Activated CD8-positive, alpha-beta T cell treated with anti-CD3 and anti-CD28 coated beads for 36 hours (primary cell): Measurements from ENCODE around the gene OR8D1. TPM values are rescaled to one million over a fixed set of nuclear protein-coding genes. Genes with fewer than 3 reads are reported as not detected.

Source experiments
- ATAC-seq: fragments of 200-7000 bp; cut with Tn5 transposase; one replicate; pipeline ENCODE4 v1.10.0; 2021; ENCODE audit warnings: mild to moderate bottlenecking, moderate library complexity
- CTCF ChIA-PET: fragments of 350-600 bp; sonication (Branson Sonifier 250); formaldehyde crosslinking; loops from one replicate; lab custom pipeline; 2021; ENCODE audit warnings: antibody characterized with exemption; lab: Charles Lee
- POLR2A ChIA-PET: fragments of 350-600 bp; sonication (Branson Sonifier 250); formaldehyde crosslinking; loops from one replicate; lab custom pipeline; 2021; ENCODE audit warnings: antibody characterized with exemption; lab: Charles Lee
- DNase-seq: peaks from one replicate; pipeline ENCODE4 v3.0.0-alpha.2; 2020
- H3K27ac Mint-ChIP-seq: one replicate; pipeline ENCODE4 v1.8.0; 2021; ENCODE audit warnings: mild to moderate bottlenecking, mixed read lengths
- H3K27me3 Mint-ChIP-seq: one replicate; pipeline ENCODE4 v1.8.0; 2021; ENCODE audit warnings: mixed read lengths
- H3K36me3 Mint-ChIP-seq: one replicate; pipeline ENCODE4 v1.8.0; 2021; ENCODE audit warnings: low read depth, mixed read lengths
- H3K4me1 Mint-ChIP-seq: one replicate; pipeline ENCODE4 v1.8.0; 2021; ENCODE audit warnings: low read depth, mixed read lengths
- H3K4me3 Mint-ChIP-seq: one replicate; pipeline ENCODE4 v1.8.0; 2021; ENCODE audit warnings: mild to moderate bottlenecking, moderate library complexity, mixed read lengths
- H3K9me3 Mint-ChIP-seq: one replicate; pipeline ENCODE4 v1.8.0; 2021; ENCODE audit warnings: mixed read lengths
- CTCF ChIP-seq: fragments of 200-600 bp; IDR thresholded peaks from one replicate; pipeline ENCODE4 v1.8.0; 2022; ENCODE audit warnings: antibody characterized with exemption, mild to moderate bottlenecking
- intact Hi-C: fragments of 100-400 bp; cut with micrococcal nuclease; formaldehyde crosslinking; loops from one replicate; pipeline ENCODE4 v1.10.0; 2022
- total RNA-seq, 2 experiments: library from RNA; stranded (reverse); gene quantifications; one replicate each; pipeline ENCODE4 v1.2.3, GENCODE V29; 2021

Gene OR8D1
- total RNA-seq, 2 experiments from 2014 or later, result not detected

GRCh38 chr11:124296016-124296415, 17.7 kb downstream of the OR8D1 start:
- intact Hi-C loops, result no loop called here
- ChIA-PET POLR2A (interaction anchor here (0.7 kb wide), 1 partner anchor 108 kb away, joined by 3 read pairs; no protein-coding TSS in a partner anchor), CTCF (no interaction called here)
- Mint-ChIP-seq H3K27me3 (peaks cover 3% of the 10 kb centered on the region), H3K4me1 (no peaks in the 10 kb centered on the region), H3K36me3 (no peaks in the 10 kb centered on the region), H3K9me3 (peaks cover 6% of the 10 kb centered on the region), H3K4me3 (no peak overlapping the region), H3K27ac (no peak overlapping the region)
- TF ChIP-seq CTCF, result no peak
- ATAC-seq, result no peak
- DNase-seq, result no peak

DNA sequence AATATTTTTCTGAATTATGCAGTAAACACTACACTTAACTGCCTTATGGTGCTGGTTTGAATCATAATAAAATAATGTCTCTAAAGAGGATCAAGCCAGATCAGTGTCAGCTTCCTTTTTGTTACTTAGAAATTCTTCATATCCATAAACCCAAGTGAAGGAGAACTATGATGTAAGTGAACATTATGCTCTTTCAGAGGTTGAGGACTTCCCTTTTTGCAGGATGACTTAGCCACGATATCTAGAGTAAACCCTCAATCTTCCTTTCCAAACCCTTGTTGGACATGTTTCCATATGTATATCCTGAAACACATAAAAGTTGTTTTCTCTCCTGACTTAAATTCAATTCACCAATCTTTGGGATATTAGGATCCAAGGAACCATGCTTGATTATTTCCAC, 19.1 kb downstream of the OR8D1 start:
- no peak overlapping the region for H3K4me3 Mint-ChIP-seq
- intact Hi-C loops, result no loop called here
- no peaks in the 10 kb centered on the region for H3K4me1 Mint-ChIP-seq
- ATAC-seq, result no peak
- no peak for DNase-seq
- H3K27ac Mint-ChIP-seq, result no peak overlapping the region
- H3K27me3 Mint-ChIP-seq, result peaks cover 3% of the 10 kb centered on the region
- ChIA-PET CTCF (no interaction called here), POLR2A (no interaction called here)
- peaks cover 6% of the 10 kb centered on the region for H3K9me3 Mint-ChIP-seq
- no peak for TF ChIP-seq CTCF
- H3K36me3 Mint-ChIP-seq, result no peaks in the 10 kb centered on the region

DNA sequence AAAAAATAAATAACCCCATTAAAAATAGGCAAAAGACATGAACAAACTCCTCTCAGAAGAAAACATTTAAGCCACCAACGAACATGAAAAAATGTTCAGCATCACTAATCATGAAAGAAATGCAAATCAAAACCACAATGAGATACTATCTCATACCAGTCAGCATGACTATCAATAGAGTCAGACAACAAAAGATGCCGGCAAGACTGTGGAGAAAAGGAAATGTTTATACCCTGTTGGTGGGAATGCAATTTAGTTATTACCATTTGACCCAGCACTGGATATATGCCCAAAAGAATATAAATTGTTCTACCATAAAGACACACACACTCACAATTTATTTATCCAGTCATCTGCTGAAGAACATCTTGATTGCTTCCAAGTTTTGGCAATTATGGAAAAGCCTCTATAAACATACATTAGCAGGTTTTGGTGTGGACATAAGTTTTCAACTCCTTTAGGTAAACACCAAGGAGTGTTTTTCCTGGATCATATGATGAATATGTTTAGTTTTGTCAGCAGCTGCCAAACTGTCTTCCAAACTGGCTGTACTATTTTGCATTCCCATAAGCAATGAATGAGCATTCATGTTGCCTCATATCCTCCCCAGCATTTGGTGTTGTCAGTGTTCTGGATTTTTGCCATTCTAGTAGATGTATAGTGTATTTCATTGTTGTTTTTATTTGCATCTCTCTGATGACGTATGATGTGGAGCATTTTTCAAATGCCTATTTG, 28.0 kb downstream of the OR8D1 start:
- intact Hi-C loops, result no loop called here
- no peak for TF ChIP-seq CTCF
- H3K36me3 Mint-ChIP-seq, result no peaks in the 10 kb centered on the region
- ATAC-seq (no peak), DNase-seq (no peak)
- H3K4me1 Mint-ChIP-seq, result no peaks in the 10 kb centered on the region
- ChIA-PET CTCF (no interaction called here), POLR2A (no interaction called here)
- H3K27me3 Mint-ChIP-seq, result no peaks in the 10 kb centered on the region
- no peak overlapping the region for H3K27ac Mint-ChIP-seq
- peaks cover 9% of the 10 kb centered on the region for H3K9me3 Mint-ChIP-seq
- no peak overlapping the region for H3K4me3 Mint-ChIP-seq

DNA sequence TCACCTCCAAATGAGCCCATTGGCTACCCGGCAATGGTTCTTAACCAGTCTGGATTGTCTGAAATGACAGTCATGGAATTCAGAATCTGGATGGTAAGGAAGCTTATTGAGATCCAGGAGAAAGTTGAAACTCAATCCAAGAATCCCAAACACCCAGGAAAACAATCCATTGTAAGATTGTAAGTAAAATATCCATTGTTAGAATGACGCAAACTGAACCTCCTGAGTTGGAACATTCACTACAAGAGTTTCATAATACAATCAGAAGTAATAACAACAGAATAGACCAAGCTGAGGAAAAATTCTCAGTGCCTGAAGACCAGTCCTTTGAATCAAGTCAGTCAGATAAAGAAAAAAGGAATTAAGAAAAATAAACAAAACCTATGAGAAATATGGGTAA, 35.5 kb downstream of the OR8D1 start:
- POLR2A ChIA-PET, result no interaction called here
- Mint-ChIP-seq H3K4me1 (peaks cover 6% of the 10 kb centered on the region), H3K9me3 (peaks cover 9% of the 10 kb centered on the region), H3K27me3 (no peaks in the 10 kb centered on the region), H3K4me3 (no peak overlapping the region), H3K27ac (no peak overlapping the region), H3K36me3 (no peaks in the 10 kb centered on the region)
- intact Hi-C loops, result no loop called here
- CTCF ChIA-PET, result no interaction called here
- TF ChIP-seq CTCF, result no peak
- no peak for DNase-seq
- no peak for ATAC-seq

- Mint-ChIP-seq H3K4me1 (peaks cover 6% of the 10 kb centered on the region), H3K27me3 (no peaks in the 10 kb centered on the region), H3K9me3 (peaks cover 9% of the 10 kb centered on the region), H3K4me3 (no peak overlapping the region), H3K36me3 (no peaks in the 10 kb centered on the region), H3K27ac (no peak overlapping the region)
- no peak for ATAC-seq
- TF ChIP-seq CTCF, result no peak
- CTCF ChIA-PET, result no interaction called here
- no peak for DNase-seq
- POLR2A ChIA-PET, result no interaction called here
- intact Hi-C loops, result no loop called here
Measured at GRCh38 chr11:124277804-124278203, 35.9 kb downstream of the OR8D1 start.
